Measurements from ENCODE around the gene AMOTL1. TPM values are rescaled to one million over a fixed set of nuclear protein-coding genes. Genes with fewer than 3 reads are reported as not detected.

Gene AMOTL1
- total RNA-seq, 4 donors from 2014 or later = 21.8 to 46.7 (median 32.9) TPM

GRCh38 chr11:94925422-94926270 lies 157.5 kb downstream of the AMOTL1 start:
- TF ChIP-seq CTCF (IDR thresholded peaks at IDR 0.05; ENCODE audit: low read depth) = no peak

GRCh38 chr11:94926271-94926625 lies 158.1 kb downstream of the AMOTL1 start:
- no peak for TF ChIP-seq CTCF (IDR thresholded peaks at IDR 0.05; ENCODE audit: low read depth)

Other genes with a start within 250 kb of the AMOTL1 start
- 1 to 10 TPM; 4.7 to 9.9 (median 8.9) TPM for gene FUT4, start 224.4 kb upstream of the AMOTL1 start, total RNA-seq
- gene PIWIL4, start 201.0 kb upstream of the AMOTL1 start, total RNA-seq = 1 to 10 TPM; 2.8 to 9.0 (median 7.6) TPM
- gene CWC15, start 205.2 kb downstream of the AMOTL1 start, total RNA-seq = 10 to 100 TPM; 47.1 to 58.7 (median 53.4) TPM
- under 1 TPM; 0.16 to 0.88 (median 0.46) TPM for gene KDM4D, start 205.4 kb downstream of the AMOTL1 start, total RNA-seq

Data from subcutaneous adipose tissue (tissue), 4 donors.